Dedifferentiated amniotic fluid mesenchymal stem cell (primary cell): ENCODE data around the gene SUN5.
"Not testable (repeated sequence)": the region's sequence is repeated elsewhere in the genome, so short reads cannot be mapped to it uniquely, and the experiment has no call there.

Experiments
- DNase-seq: peaks from one replicate; pipeline ENCODE4 v3.0.0-alpha.2; 2016; ENCODE audit errors: extremely low spot score

SUN5 gene

DNA sequence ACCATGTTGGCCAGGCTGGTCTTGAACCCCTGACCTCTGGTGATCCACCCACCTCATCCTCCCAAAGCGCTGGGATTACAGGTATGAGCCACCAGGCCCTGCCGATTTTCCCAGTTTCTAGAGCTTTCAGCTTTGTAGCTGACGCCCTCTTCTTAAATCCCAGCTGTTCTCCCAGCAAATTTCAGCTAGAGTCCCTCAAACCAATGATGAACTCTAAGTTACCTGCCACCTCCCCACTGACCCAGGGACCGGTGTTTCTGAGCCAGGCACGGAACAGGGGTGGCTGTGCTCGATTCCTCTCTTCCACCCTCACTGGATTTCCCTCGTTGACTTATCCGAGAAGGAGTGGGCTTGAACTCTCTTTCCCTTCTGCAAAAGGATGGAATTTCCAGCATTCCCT is 39.1 kb downstream of the SUN5 start:
- no peak for DNase-seq

DNA sequence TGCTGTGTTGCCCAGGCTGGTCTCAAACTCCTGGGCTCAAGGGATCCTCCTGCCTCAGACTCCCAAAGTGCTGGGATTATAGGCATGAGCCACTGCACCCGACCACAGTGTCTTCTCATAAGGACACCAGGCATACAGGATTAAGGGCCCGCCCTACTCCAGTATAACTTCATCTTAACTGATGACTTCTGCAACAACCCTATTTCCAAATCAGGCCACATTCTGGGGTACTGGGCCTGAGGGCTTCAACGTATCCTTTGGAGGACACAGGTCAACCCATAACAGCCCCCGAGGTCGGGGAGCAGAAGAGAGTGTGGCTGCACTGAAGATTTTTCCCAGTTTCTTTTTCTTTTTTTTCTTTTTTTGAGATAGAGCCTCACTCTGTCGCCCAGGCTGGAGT is 39.7 kb downstream of the SUN5 start:
- no peak for DNase-seq

DNA sequence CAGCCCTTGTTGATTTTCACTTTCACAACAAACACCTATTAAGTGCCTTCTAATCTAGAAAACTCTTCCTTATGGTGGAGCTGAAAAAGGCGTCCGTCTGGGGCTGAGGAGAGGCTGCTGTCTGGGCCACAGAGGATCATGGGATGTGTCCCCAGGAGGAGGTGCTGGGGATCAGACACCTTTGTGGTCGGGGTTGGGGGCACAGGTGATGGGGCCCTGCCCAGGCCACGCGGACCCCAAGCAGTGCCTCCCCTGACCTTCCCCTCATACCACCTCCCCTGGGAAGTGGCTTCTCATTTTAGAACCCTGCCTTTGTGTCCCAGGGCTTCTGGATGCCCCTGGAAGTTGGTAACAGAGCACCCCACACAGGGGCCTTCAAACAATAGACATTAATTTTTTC is 41.1 kb downstream of the SUN5 start:
- no peak for DNase-seq

DNA sequence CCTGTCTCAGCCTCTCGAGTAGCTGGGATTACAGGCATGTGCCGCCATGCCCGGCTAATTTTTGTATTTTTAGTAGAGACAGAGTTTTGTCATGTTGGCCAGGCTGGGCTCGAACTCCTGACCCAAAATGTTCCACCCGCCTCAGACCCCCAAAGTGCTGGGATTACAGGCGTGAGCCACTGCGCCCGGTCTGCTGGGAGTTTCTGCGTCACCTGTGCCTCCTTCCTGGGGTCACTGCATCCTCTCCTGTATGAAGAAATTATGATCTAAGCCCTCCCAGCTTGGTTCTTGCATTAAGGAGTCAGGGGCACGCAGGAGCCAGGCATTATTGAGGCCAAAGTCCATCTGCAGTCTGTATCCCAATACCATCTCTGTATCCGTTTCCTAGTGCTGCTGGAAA is 41.6 kb downstream of the SUN5 start:
- not testable (repeated sequence) for DNase-seq

DNA sequence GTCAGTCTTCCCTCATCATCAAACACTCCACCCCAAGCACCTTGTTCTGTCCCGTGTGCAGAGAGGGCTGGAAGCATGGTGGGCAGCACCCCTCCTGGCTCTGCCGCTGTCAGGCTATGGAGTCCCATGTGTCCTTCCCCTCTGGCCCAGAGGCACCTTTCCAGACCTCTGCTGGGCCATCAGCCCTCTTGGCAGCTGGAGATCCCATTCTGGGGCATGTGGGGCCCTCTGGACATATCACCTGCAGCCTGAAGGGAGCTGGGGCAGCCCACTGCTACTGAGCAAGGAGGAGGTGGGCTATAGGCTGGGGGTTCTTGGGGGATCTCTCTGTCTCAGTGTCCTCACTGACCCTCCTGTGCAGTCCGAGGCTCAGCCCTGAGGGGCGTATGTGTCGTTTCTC is 42.2 kb downstream of the SUN5 start:
- DNase-seq, result no peak

DNA sequence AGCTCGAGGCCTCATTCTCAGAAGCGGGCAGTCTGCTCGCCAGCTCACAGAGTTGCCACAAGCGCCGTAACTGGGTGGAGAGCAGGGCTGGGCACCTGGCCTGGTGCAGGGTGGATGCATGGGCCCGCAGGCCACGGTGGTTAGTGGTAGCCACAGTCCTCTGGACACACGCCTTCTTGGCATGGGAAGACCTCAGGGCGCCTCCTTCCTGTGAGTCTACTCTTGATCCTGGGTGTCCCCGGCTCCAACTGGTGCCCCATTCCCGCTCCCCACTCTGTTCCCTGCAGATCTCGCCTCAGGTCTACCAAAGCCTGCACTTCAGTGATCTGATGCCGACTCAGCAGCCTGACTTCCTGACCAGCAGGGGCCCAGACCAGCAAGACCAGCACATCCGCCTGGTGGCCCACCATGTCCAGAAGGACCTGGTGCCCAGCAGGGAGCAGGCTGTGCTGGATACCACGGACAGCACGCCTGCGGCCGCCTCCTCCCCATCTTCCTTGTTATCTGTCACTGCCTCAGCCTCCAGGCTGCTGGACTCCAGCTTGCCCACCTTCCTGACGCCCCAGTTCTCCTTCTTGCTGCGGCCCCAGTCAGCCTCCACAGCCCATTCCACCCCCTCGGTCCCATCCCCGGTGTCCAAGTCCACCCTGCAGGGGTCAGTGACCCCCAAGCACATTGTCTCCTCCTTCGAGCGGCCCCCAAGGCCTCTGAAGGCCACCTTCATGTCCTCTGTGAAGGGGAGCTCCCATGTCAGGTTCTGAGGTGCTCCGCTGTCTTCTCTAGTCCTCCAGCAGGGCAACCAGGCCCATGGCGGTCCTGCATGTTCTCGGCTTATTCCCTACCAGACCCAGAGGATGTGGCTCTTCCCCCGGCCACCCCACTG is 43.1 kb downstream of the SUN5 start:
- DNase-seq, result no peak

DNA sequence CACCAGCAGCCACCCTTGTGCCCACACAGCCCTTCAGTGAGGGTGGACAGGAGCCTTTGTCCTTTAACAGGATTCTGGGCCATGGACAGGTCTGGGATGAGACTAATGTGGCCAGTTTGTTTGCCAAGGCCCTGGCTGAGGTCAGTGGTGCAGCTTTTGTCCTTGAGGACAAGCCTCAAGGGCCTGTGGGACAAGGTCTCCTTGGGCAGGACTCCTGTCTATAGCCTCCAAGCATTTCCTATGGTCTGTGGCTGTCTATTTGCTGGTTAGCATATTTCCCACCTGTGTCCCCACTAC is 44.1 kb downstream of the SUN5 start:
- no peak for DNase-seq

DNA sequence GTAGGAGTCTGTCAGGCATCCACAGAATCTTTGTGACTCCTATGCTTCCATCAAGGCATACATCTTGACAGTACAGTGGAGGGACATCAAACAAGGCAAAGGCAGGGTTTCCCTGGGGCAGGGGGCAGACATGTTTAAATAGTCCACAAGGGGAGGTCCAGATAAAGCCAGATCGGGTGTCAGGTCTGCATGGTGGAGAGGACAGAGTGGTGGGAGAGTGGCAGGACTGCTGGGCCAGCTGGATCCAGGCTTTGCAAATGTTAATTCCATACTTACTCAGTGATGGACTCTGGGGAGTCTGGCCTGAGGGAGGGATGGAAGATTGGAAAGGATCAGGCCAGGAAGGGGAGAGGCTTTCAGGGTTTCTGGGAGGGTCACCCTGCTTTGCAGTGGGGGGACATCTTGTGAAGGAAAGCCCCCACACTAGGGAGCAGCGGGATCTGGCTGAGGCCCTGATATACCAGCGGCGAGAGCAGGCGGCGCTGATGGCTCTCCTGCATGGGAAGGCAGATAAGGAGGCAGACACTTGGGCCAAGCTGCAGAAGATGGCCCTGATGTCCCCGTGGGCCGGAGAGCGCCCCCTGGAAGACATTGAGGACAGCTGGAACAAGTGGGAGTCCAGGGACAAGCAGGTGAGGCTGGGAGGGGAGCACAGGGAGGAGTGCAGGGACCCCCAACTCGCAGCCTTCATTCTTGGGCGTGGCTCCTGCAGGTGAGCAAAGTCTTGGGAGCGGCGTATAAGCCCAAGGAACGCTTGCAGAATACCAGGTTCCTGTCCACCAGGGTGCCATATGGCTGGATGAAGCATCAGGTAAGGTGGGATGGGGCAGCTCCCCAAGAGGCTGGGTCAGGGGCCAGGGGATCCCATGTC is 44.6 kb downstream of the SUN5 start:
- no peak for DNase-seq

DNA sequence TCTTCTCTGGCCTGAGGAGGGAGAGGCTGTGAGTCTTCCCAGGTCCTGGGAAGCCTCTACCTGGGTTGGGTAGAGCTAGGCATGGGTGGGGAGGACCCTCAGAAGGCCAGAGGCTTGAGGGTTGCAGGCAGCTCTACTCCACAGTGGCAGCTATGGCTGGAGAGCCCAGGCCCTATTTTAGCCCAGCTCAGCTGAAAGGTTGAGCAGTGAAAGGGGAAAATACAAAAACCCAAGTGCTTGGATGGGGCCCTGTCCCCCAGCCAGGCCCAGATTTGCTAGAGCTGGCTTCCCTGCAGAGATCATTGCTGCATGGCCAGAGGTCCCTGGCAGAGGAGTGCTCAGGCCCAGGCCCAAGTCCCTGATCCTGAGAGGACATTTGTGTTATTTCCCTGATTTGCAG is 45.7 kb downstream of the SUN5 start:
- DNase-seq, result no peak

DNA sequence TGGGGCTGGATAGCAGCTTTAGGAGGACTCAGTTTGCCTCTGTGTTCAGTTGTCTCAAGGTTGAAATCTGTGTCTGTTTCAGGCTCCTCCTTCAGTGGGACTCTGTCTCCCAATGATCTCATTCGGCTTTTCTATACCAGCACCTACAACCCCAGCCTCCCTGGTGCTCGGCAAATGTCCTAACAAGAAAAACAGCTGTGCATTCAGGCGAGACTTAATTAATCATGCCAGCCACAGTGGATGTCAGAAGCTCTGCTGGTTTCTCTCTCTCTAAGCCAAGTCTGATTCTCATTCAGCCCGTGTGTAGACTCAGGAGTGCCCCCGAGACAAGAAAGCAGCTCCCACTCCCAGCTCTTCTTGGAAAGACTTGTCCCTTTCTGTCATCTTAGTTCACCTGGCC is 46.8 kb downstream of the SUN5 start:
- no peak for DNase-seq

DNA sequence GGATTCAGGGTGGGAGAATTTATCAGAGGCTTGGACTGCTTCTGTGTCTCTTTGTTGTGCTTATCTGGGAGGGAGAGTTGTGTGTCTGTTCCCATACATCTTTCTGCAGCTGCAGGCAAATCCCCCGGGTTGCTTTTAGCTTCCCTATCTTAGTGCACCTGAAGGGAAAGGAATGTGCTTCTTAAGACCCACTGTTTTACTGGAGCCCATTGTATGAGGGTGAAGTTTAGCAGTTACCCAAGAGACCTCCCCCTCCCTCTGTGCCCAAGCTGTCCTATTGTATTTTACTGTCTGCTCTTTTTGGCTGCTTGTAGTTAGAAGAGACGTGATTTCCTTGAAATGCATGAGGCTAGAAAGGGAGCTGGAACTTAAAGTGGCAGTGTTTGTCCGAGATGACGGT is 53.7 kb downstream of the SUN5 start:
- DNase-seq, result not testable (repeated sequence)

DNA sequence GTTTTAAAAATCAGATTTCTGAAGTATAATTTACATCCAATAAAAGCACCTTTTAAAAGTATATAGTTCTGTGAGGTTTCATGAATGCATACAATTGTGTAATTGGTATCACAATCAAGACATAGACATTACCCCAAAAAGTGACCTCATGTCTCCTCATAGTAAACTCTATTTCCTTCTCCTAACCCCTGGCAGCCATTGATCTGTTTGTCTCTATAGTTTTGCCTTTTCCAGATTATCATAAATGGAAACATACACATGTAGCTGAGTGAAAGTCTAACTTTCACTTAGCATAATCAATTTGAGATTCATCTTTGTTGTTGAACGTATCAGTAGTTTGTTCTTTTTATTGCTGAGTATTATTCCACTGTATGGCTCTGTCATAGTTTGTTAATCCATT is 57.6 kb downstream of the SUN5 start:
- DNase-seq, result no peak

DNA sequence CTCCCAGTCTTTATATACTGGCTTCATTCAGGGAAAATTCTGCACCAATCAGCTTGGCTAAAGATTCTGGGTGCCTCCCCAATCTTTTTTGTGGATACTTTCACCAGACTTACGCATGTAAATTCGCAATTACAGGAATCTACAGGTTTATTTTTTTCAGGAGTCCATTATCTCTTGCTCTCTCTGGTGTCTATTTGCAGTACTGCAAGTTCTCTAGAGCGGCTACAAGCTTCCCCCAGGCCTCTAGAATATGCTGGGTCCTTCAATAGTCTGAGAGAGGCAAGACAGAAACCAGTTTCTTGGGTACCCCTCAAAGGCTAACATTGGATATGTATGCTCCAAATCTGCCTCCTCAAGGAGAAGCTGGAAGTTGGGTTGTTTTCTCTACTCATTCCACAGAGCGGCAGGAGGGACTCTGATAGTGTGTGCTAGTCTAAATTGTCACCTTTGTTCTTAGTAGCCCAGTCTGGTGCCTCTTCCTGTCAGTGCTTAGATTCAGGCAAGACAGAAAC is 58.5 kb downstream of the SUN5 start:
- DNase-seq, result peak; percentile 16

DNA sequence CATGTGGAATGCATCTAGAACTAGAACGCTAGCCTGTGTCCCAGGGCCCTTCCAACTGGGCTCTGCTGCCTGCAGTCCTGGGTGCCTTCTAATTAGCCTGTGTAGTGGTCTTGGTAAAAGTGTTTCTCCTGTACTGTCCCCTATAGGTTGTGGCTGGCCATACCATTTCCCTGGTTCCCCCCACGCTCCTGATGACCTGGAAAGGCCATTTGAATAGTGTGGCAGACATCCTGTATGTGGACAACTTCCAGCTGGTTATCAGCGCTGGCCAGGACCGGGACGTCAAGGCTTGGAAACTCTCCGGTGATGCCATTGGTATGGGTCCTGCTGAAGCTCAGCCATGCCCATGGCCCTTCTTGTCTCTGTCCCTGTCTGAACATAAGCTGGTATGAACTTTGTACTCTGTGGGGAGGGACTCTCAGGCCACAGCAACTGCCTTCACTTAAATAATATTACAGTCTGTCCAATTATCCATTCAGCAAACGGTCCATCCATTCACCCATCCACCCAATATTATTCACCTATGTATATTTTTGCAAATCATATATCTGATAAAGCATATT is 60.7 kb downstream of the SUN5 start:
- no peak for DNase-seq

DNA sequence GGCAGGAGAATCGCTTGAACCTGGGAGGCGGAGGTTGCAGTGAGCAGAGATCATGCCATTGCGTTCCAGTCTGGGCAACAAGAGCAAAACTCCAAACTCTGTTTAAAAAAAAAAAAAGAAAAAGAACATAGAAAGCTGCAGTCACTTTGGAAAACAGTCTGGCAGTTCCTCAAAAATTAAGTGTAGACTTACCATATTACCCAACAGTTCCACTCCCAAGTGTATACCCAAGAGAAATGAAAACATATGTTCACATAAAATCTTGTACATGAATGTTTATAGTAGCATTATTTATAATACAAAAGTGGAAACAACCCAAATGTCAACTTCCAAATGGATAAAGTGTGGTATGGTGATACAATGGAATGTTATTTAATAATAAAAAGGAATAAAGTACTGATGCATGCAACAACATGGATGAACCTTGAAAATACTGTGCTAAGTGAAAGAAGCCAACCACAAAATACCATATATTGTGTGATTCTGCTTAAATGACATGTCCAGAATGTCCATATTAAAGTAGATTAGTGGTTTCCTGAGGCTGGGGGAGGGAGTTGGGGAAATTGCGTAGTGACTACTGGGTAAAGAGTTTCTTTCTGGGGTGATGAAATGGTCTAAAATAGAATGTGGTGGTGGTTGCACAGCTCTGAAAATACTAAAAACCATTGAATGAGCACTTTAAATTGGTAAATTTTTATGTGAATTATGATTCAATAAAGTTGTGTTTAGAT is 62.9 kb downstream of the SUN5 start:
- no peak for DNase-seq

DNA sequence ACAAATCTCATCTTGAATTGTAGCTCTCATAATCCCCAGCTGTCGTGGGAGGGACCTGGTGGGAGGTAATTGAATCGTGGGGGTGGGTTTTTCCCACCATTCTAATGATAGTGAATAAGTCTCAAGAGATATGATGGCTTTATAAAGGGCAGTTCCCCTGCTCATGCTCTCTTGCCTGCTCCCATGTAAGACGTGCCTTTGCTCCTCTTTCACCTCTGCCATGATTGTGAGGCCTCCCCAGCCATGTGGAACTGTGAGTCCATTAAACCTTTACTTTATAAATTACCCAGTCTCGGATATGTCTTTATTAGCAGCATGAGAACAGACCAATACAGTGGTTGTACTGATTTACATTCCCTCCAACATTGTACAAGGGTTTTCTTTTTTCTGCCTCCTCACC is 69.7 kb downstream of the SUN5 start:
- no peak for DNase-seq
